Type B pancreatic cell (in vitro differentiated cells): Measurements from ENCODE around the gene RAPGEF1. TPM values are rescaled to one million over a fixed set of nuclear protein-coding genes. Genes with fewer than 3 reads are reported as not detected.

Experiments
- DNase-seq: peaks from one replicate; pipeline ENCODE4 v3.0.0; 2021; ENCODE audit warnings: mixed read lengths; ENCODE audit not compliant: unreplicated experiment; ENCODE audit errors: extremely low spot score
- H3K27ac Mint-ChIP-seq: 2 replicates; pipeline ENCODE4 v1.8.0; 2021; ENCODE audit warnings: mild to moderate bottlenecking, mixed read lengths
- H3K27me3 Mint-ChIP-seq: 2 replicates; pipeline ENCODE4 v1.8.0; 2021; ENCODE audit warnings: mixed read lengths
- H3K36me3 Mint-ChIP-seq: 2 replicates; pipeline ENCODE4 v1.8.0; 2021; ENCODE audit warnings: mixed read lengths
- H3K4me1 Mint-ChIP-seq: one replicate; pipeline ENCODE4 v1.8.0; 2021; ENCODE audit warnings: mixed read lengths; ENCODE audit not compliant: unreplicated experiment
- H3K4me3 Mint-ChIP-seq: 2 replicates; pipeline ENCODE4 v1.8.0; 2021; ENCODE audit warnings: mild to moderate bottlenecking, mixed read lengths
- H3K9me3 Mint-ChIP-seq: 2 replicates; pipeline ENCODE4 v1.8.0; 2021; ENCODE audit warnings: mixed read lengths
- total RNA-seq: library from RNA; stranded (reverse); gene quantifications from 2 replicates; pipeline ENCODE4 v1.2.1, GENCODE V29; 2021; ENCODE audit warnings: low replicate concordance
- TF ChIP-seq, protein P1 (sequence below): fragments of 200-600 bp; sonication (generic); conservative IDR thresholded peaks from 2 replicates; pipeline ENCODE4 v1.5.0; 2021; ENCODE audit warnings: antibody characterized with exemption, mild to moderate bottlenecking

Gene RAPGEF1
- total RNA-seq, 1 donor from 2014 or later: 45.9 TPM

DNA sequence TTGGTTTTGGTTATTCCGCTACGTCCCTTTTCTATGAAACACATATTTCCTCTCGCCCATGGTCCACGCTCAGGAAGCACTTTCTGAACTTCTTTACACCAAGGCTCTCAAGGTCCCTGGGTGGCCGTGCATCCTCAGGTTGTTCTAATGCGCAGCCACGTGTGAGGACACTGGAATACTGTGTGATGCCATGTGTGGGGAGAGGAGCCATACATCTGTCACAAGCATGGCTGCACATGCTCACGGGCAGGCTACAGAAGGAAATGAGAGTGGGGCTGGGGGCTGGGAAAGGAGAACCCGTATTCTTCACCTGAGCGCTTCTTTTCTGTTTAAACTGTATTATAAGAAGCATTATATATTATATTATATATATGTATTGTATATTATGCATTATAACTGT lies 157.8 kb downstream of the RAPGEF1 start:
- TF ChIP-seq, protein P1, sequence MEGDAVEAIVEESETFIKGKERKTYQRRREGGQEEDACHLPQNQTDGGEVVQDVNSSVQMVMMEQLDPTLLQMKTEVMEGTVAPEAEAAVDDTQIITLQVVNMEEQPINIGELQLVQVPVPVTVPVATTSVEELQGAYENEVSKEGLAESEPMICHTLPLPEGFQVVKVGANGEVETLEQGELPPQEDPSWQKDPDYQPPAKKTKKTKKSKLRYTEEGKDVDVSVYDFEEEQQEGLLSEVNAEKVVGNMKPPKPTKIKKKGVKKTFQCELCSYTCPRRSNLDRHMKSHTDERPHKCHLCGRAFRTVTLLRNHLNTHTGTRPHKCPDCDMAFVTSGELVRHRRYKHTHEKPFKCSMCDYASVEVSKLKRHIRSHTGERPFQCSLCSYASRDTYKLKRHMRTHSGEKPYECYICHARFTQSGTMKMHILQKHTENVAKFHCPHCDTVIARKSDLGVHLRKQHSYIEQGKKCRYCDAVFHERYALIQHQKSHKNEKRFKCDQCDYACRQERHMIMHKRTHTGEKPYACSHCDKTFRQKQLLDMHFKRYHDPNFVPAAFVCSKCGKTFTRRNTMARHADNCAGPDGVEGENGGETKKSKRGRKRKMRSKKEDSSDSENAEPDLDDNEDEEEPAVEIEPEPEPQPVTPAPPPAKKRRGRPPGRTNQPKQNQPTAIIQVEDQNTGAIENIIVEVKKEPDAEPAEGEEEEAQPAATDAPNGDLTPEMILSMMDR: no peak
- Mint-ChIP-seq H3K27me3 (no peaks in the 10 kb centered on the region), H3K9me3 (no peaks in the 10 kb centered on the region), H3K36me3 (peaks cover 12% of the 10 kb centered on the region), H3K27ac (no peak overlapping the region), H3K4me1 (peaks cover 9% of the 10 kb centered on the region), H3K4me3 (no peak overlapping the region)
- no peak for DNase-seq

DNA sequence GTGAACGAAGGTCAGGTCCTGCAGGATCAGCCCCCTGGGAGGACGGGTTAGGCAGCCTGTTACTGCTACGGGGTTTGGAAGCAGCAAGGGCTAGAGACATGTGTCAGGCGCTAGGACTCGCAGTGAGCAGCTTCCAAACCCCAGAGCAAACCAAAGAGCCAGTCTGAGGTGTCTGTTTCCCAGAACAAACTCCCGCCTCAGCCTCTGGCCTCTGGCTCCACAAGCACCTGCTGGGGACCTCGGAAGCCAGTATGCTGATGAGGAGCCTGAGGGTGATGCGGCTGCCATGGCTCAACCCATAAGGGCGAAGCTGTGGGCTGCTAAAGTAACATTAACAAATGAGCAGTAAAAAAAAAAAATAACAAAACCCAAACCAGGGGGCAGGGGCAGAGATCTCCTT lies 159.5 kb downstream of the RAPGEF1 start:
- Mint-ChIP-seq H3K4me1 (peaks cover 9% of the 10 kb centered on the region), H3K4me3 (no peak overlapping the region), H3K36me3 (peaks cover 12% of the 10 kb centered on the region), H3K27me3 (no peaks in the 10 kb centered on the region), H3K9me3 (no peaks in the 10 kb centered on the region), H3K27ac (no peak overlapping the region)
- TF ChIP-seq, protein P1: no peak
- DNase-seq: no peak

DNA sequence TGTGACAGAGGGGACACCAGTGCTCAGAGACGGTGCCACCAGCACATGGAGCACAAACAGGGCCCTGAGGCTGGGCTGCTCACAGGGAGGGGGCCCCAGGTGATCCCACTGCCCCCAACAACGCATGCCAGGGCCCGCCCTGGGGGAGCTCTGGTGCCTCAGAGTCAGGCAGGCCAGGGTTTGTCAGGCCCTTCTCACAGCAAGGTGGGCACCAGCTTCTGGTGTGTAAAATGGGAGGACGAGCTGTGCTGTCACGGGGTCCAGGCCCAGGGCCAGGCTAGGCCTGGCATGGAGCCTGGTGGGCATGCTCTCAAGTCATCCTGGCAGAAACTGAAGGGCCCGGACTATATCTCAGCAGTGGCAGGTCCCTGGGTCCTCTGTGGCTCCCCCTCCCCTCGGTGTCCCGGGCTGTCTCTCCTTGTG lies 160.1 kb downstream of the RAPGEF1 start:
- H3K4me1 Mint-ChIP-seq: peaks cover 9% of the 10 kb centered on the region
- no peak for DNase-seq
- no peak overlapping the region for H3K4me3 Mint-ChIP-seq
- TF ChIP-seq, protein P1: no peak
- peaks cover 12% of the 10 kb centered on the region for H3K36me3 Mint-ChIP-seq
- no peak overlapping the region for H3K27ac Mint-ChIP-seq
- H3K27me3 Mint-ChIP-seq: no peaks in the 10 kb centered on the region
- H3K9me3 Mint-ChIP-seq: no peaks in the 10 kb centered on the region

DNA sequence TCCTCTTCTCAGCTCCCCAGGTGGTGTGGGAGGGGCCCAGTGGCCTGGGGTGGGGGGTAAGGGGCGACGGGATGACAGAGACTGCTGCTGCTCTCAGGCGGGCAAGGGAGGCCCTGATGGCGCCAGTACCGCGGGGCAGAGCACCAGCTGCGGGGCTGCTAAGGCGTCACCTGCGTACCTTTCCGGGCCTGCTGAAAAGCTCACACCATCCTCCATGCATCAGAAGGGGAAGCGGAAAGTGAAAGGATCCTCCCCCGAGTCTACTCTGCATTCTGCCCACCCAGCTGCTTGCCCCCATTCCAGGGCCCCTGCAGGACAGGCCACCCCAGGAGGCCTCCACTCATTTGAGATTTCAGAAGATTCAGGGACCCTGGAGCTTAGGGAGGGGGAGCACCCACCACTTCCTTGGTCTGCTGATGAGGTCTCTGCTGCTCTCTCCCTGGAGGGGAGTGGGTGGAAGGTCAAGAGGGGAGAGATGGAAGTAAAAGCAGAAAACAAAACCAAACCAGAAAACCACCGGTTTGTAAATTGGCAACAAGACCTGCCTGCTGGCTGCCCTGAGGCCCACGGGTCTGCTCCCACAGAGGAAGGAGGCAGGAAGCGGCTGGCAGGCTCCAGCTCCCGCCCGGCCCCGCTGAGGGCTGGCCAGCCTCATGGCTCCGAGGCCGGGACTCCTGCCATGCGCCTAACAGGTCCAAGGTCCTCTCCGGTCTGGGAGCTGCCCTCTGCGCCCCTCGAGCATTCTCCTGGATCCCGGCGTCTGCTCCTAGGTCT lies 161.0 kb downstream of the RAPGEF1 start:
- TF ChIP-seq, protein P1: no peak
- Mint-ChIP-seq H3K27ac (no peak overlapping the region), H3K9me3 (no peaks in the 10 kb centered on the region), H3K27me3 (no peaks in the 10 kb centered on the region), H3K4me3 (no peak overlapping the region), H3K36me3 (peaks cover 12% of the 10 kb centered on the region), H3K4me1 (peaks cover 9% of the 10 kb centered on the region)
- no peak for DNase-seq

DNA sequence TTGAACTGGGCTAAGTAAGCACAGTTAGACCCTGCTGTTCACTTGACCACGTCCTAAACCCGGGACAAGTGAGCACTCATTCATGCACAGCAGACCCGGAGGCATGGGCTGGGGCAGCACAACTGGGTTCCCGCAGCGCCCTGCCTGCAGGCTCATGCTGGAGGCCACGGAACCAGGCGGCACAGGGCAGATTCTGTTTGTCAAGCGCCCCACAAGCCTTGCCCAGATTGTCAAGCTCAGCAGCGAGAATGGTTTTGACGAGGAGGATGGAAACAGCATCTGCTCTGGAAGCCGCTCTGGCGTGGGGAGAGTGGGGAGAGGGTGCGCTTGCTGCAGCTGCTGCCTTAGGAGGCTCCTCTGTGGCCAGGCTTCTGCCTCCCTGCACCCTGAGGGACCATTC lies 161.9 kb downstream of the RAPGEF1 start:
- TF ChIP-seq, protein P1: no peak
- no peak for DNase-seq
- H3K27ac Mint-ChIP-seq: peak overlapping the region; percentile 68
- H3K36me3 Mint-ChIP-seq: peaks cover 9% of the 10 kb centered on the region
- no peaks in the 10 kb centered on the region for H3K27me3 Mint-ChIP-seq
- H3K9me3 Mint-ChIP-seq: no peaks in the 10 kb centered on the region
- peak overlapping the region; percentile 27 for H3K4me3 Mint-ChIP-seq
- H3K4me1 Mint-ChIP-seq: peaks cover 9% of the 10 kb centered on the region
